GM19099 (cell line): ENCODE measurements around the gene LUC7L3.

Experiments used
- POLR2A ChIP-seq: IDR thresholded peaks from 3 replicates; pipeline ENCODE4 v1.6.1; 2011; ENCODE audit warnings: low read depth; ENCODE audit not compliant: insufficient read length; ENCODE audit errors: extremely low read depth

The LUC7L3 gene

DNA sequence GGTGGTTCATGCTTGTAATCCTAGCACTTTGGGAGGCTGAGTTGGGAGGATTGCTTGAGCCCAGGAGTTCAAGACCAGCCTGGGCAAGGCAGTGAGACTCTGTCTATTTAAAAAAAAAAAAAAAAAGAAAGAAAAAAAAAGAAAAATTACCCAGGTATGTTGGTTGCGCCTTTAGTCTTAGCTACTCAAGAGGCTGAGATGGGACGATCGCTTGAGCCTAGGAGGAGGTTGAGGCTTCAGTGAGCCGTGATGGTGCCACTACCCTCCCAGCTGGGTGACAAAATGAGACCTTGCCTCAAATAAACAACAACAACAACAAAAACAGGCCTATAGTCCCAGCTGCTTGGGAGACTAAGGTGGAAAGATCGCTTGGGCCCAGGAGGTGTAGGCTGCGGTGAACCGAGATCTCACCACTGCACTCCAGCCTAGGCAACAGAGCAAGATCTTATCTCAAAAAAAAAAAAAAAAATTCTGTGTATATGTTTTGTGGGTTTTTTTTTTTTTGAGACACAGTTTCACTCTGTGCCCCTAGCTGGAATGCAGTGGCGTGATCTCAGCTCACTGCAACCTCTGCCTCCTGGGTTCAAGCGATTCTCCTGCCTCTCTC is 60.4 kb downstream of the LUC7L3 start:
- no peak for TF ChIP-seq POLR2A

- no peak for TF ChIP-seq POLR2A
Measured at GRCh38 chr17:50781167-50781566, 61.8 kb downstream of the LUC7L3 start.

DNA sequence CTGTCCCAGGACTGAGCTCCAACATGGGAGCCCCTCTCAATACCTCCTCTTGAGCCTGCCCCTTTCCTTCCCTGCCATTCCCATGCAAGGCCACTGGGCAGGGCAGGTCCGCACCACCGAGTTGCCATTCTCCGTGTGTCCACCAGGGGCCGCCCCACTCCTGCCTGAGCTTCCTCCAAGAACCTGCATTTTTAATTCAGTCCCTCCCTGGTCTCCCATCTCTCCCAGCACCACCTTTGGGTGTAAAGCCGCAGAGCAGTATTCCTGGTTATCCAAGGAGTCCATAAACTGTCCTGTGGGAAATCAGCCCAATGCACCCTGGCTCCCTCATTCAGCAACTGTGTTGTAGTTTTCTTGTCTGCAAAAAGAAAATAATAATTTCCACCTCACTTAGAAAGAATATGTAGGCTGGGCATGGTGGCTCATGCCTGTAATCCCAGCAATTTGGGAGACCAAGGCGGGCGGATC is 63.8 kb downstream of the LUC7L3 start:
- TF ChIP-seq POLR2A, result no peak

DNA sequence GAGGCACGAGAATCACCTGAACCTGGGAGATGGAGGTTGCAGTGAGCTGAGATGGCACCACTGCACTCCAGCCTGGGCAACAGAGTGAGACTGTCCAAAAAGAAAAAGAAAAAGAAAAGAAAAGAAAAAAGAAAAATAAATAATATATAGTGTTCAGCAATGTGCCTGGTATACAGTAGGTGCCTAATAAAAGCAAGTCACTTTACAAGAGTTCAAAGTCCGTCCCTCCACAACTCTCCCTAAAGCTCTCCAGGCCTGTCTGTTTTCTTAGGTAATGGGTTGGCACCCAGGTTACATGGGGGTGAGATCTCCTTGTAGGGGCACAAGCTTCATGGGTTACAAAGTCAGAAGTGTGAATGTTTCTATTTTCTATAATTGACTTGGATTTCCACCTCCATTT is 64.5 kb downstream of the LUC7L3 start:
- no peak for TF ChIP-seq POLR2A

DNA sequence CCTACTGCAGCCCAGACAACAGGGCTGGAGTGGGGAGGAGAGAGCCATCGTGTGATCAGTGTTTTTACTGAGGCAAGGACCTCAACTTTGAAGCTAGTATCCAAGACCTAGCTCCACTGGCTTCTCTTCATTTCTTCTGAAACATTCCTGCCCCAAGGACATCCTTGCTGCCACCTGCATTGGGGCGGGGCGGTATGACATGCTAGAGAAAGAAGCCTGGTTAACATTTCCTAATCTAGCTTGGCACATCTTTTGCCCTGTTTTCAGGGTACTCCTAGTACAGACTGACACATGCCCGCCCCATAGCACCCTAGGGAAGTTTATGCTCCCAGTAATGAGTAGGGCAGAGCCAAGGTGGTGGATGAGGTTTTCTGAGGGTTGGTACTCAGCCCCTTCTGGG is 65.7 kb downstream of the LUC7L3 start:
- TF ChIP-seq POLR2A, result no peak

GRCh38 chr17:50785946-50786570 is 66.7 kb downstream of the LUC7L3 start:
- TF ChIP-seq POLR2A, result no peak

- TF ChIP-seq POLR2A, result no peak
Measured at GRCh38 chr17:50787106-50787505, 67.7 kb downstream of the LUC7L3 start.

DNA sequence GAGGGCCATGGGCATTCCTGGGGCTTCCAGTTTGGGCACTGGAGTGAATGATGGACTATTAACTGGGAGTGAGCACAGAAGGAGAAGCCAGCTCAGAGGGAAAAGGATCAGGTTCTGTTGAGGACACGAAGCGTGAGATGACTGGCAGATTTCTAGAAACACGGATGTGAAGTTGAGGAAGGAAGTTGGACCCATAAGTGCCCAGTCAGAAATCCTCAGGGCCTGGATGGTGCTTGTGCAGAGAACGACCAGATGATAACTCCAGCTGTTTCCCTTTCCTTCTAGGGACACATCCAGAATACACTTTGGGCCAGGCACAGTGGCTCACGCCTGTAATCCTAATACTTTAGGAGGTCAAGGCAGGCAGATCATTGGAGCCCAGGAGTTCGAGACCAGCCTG is 71.2 kb downstream of the LUC7L3 start:
- no peak for TF ChIP-seq POLR2A

GRCh38 chr17:50792132-50792531 is 72.7 kb downstream of the LUC7L3 start:
- no peak for TF ChIP-seq POLR2A

- no peak for TF ChIP-seq POLR2A
Measured at GRCh38 chr17:50793007-50793406, 73.6 kb downstream of the LUC7L3 start.

DNA sequence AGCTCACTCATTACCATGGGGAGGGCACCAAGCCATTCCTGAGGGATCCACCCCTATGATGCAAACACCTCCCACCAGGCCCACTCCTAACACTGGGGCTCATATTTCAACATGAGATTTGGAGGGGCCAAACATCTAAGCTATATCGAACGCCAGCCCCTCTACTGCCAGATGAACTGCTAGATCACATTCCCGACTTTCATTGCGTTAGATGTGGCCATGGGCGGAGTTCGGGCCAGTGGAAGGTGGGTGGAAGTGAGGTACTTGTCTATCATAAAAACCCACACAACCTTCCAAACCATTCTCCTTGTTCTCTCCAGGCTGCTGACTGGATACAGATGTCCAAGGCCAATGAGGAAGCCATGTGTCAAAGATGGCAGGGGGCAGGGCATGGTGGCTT is 75.0 kb downstream of the LUC7L3 start:
- TF ChIP-seq POLR2A, result no peak

- TF ChIP-seq POLR2A, result no peak
Measured at GRCh38 chr17:50797135-50797810, 77.9 kb downstream of the LUC7L3 start.

DNA sequence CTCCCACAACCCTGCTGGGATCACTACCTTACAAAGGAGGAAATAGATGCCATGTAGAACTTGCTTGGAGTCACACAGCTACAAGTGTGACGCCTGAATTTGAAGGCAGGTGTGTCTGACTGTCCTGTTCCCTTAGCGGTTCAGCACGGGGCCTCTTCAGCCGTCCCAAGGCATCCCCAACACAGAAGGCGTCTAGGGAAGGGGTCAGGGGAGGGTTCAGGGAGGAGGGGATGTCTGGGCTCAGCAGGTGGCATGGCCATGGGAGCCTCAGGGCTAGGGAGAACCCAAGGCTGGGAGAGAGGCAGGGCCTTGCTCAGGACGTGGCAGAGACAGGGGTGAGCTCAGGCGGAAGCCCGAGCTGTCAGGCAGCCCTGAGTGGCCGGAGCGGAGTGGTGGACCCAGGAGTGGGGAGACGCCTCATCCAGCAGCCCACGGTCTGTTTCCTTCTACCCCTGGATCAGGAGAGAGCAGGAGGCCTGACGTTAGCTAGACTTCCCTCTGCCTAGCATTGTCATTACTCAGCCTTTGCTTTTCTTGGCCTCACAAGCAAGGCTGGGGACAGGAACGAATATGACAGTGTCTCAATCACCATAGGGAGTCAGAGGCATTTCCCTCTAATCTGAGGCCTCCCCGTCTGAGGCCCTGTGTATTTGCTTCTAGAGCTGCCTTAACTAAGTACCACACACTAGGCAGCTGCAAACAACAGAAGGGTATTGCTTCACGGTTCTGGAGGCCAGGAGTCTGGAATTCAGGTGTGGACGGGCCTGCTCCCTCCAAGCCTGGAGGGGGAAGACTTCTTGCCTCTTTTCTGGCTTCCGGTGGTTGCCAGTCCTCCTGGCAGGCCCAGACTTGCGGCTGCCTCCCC is 79.3 kb downstream of the LUC7L3 start:
- TF ChIP-seq POLR2A, result no peak

DNA sequence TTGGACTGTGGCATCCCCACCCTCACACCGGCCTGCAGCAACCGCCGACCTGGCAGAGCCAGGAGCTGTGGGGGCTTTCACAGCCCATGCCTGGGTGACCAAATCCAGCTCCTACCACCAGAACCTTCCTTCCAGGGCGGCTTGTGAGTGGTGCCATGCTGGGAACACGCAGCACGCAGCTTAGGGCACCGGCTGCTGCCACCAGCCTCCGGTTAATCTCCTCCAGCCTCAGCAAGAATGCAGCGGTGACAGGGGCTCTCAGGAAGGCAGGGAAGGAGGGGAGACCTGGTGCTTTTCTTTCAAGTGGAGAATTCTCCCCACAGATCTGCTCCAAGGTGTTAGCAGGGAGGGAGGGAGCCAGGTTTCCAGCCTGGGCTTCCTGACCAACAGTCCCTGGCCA is 80.2 kb downstream of the LUC7L3 start:
- TF ChIP-seq POLR2A, result no peak

GRCh38 chr17:50800196-50800700 is 80.8 kb downstream of the LUC7L3 start:
- TF ChIP-seq POLR2A, result no peak

GRCh38 chr17:50802609-50803571 is 83.5 kb downstream of the LUC7L3 start:
- no peak for TF ChIP-seq POLR2A
